Non-pigmented ciliary epithelial cell (primary cell): ENCODE results near the gene VIPR2.

ENCODE experiments used
- DNase-seq: peaks from one replicate; pipeline ENCODE4 v3.0.0-alpha.2; 2010; ENCODE audit warnings: low read depth

Gene VIPR2

DNA sequence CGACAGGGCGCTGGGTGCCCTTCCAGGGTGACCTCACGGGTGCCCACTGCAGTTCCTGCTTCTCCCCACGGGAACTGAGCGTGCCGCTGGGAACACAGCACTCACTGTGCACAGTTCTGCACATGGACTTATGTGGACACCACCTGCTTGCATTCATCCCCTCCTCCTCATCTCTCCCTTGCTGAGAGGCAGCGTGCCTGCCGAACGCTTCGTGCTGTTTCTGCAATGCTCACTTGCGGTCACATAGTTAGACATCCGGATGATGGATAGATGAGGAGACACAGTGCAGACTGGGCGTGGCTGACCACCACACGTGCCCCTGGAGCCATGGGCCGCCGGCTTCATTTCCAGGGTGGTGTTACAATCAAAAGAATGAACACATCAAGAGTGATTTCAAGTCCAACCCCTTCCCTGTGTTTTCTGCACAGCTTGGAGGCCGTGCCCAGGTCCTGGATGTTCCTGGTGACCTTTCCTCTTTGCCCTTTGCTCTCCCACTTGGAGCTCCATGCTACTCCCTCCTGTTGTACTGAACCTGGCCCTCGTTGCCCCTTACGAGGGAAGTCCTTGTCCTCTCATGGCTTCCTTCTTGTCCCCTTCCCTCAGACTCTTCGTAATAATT lies 119.4 kb downstream of the VIPR2 start:
- DNase-seq: no peak

DNA sequence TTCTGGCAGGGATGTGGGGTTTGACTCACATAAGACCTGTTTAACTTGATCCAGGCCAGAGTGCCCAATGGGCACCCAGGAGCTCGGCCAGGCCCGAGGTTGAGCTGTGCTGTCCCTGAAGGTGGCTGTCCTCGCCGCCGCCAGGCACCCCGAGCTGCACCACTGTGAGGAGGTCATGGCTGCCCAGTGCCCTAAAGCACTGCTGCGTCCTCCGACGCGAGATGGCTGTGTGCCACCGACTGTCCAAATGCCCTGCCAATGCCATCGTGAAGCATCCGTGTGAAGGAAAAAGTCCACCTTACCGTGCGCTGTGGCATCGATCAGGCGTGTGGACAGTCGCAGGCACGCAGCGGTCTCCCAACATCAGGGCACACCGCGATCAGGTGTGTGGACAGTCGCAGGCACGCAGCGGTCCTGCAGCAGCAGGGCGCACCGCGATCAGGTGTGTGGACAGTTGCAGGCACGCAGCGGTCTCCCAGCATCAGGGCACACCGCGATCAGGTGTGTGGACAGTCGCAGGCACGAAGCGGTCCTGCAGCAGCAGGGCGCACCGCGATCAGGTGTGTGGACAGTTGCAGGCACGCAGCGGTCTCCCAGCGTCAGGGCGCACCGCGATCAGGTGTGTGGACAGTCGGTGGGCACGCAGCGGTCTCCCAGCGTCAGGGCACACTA lies 120.3 kb downstream of the VIPR2 start:
- DNase-seq: no peak

DNA sequence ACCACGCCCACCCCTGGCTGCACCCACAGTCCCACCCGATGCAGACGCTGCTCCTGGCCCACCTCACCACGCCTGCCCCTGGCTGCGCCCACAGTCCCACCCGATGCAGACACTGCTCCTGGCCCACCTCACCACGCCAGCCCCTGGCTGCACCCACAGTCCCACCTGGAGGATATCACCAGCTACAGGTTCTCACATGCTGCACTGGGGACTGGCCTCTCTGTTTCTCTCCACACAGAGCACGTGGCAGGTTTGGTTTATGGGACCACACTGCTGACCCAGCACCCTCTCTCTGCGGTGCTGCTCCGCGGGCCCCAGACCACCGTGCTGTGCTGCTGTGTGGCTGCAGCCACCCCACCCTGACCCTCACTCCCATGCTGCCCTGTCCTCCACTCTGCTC lies 120.9 kb downstream of the VIPR2 start:
- no peak for DNase-seq

DNA sequence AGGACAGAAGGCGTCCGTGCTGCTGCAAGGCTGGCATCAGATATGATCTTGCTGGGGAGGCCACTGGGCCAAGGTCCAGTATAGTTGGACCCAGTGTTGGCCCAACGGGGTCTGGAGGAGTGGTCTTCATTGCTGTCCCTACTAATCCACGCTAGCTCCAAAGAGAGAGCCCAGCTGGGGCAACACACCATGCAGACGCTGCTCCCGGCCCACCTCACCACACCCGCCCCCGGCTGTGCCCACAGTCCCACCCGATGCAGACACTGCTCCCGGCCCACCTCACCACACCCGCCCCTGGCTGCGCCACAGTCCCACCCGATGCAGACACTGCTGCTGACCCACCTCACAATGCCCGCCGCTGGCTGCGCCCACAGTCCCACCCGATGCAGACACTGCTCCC lies 121.5 kb downstream of the VIPR2 start:
- no peak for DNase-seq

DNA sequence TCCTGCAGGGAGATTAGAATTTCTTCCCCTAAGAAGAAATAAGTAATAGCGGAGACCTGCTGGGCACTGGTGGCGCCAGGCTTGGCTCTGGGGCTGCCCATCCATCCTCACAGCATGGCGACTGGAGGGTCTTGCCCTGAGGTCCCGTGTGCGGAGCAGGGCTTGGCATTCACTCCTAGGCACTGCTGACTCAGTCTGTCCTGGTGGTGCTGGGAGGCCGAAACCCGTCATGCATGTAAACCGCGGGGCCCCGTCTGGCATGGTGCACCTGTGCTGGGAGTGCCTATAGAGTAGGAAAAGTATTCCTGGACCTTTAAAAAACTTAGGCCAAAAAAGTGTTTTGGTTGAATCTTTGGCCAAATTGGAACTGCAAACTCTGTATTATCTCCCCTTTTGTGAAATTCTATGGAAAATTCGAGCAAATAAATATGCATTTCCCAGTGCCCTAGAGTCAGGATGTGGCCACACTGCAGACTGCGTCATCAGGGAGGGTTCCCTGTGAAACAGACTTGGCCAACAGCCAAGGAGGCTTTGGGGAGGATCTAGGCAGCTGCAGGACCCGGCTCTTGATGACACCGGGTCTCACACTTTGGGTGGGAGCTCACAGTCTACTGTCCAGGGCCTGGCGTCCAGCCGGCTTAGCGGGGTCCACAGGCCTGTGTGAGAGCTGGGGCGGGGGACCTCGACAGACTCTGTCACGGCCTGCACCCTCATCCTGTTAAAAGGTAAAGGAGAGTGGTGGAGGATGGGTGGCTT lies 122.3 kb downstream of the VIPR2 start:
- DNase-seq: no peak

DNA sequence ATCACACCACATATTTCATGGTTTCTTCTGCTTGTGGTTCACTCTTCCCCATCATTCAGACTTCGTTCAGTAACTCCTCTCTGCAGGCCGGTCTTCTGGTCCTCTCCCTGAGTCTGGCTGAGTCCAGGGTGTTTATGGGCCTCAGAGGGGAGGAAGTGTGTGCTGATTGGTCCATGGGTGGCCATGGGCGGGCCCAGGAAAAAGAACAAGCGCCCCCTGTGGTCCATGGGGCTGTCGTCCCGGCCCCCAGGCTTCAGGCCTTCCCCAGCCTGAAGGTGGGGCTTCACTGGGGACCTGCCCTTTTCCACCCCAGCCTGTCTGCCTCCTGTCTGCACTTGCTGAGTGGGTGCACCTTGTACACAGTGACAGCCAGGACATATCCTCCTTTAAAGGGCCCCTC lies 123.7 kb downstream of the VIPR2 start:
- no peak for DNase-seq

DNA sequence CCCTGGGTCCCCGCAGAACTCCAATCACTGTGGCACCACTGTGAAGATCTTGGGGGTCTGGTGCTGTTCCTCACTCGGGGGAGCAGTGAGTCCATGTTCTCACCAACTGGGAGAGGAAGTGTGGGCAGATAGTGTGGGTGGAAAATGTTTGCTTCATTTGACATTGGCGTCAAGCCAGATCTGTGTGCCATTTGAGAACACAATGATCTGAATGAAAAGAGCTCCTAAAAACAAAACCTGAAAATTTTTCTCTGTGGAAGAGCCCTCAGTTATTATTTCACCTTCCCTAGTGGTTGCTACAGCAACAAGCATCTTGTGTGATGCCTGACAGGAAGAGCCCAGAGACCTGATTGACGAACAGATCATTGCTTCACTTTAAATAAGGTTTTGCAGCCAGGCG lies 125.6 kb downstream of the VIPR2 start:
- DNase-seq: no peak

DNA sequence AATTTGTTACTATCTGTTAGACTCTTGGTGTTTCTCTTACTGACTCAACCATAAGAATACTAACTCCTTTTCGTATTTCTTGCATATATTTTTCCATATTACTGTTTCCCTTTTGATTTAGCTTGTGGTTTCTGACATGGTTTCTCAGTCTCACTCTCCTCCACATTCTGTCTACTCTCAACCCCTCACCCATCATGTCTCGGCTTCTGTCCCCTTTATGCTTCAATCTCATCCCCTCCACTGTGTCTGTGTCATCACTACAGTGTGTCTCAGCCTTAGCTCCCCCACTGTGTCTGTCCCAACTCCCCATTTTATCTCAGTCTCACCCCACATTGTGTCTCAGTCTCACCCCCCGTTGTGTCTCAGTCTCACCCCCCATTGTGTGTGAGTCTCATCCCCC lies 126.9 kb downstream of the VIPR2 start:
- no peak for DNase-seq

DNA sequence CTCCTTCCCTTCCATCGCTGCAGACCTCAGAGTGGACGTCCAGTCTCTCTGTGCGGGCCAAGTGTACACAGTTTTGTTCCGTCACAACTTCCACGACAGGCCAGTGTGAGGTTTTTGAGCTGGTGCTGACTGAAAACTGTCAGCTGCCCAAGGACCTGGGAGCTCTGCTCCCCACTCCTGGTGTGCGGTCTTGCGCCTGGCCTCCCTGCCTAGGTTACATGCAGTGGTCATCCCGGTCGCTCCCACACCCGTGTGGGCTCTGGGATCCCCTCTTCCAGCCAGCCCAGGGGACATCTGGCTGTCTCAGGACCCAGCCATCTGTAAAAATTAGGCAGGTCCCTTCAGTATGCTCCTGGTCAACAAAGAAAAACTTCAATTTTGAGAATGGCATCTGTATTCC lies 127.5 kb downstream of the VIPR2 start:
- no peak for DNase-seq

DNA sequence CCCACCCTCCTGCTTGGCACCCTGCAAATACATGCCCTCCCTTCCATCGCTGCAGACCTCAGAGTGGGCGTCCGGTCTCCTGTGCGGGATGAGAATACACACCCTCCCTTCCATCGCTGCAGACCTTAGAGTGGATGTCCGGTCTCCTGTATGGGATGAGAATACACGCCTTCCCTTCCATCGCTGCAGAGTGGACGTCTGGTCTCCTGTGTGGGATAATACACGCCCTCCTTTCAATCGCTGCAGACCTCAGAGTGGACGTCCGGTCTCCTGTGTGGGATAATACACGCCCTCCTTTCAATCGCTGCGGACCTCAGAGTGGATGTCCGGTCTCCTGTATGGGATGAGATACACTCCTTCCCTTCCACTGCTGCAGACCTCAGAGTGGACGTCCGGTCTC lies 128.1 kb downstream of the VIPR2 start:
- DNase-seq: no peak

DNA sequence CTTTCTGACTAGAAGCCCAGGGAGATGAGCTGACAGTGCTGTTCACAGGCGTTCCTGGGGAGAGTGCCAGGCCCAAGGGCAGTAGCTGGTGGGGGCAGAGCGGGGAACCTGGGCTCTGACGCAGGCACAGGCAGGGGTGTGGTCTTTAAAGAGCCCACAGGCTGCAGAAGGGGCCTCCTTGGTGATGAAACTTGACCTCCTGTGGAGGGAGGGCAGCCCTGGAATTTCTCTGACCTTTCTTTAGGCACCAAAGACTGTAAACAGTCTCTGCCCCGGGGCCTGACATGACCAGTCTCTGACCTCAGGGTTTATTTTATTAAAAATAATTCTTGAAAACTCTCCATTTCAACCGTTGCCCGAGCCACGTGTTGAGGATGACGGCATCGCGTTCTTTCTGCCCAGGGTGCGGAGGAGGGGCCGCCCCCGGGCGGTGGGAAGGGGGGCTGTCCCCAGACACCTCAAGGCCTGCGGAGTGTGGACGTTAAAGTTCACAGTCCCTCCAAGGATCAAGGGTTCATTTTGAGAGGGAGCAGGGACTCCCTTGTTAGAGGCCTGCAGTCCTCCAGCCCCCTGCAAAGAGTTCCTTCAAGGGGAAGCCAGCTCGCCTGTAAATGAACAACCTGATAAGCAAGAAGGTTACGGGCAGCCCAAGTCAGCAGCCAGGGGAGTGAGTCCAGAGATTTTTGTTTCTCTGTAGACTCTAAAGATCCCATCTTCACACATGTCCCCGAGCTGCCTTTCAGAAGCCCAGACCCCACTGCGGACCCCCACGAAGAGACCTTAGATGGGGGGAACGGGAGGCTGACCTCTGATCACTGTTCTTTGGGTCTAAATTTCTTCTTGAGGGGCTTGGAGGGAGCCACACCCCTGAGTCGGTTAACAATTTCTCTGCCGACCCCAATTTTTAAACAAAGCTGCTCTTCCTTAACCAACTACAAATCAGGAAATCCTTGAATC lies 128.9 kb downstream of the VIPR2 start:
- DNase-seq: no peak

DNA sequence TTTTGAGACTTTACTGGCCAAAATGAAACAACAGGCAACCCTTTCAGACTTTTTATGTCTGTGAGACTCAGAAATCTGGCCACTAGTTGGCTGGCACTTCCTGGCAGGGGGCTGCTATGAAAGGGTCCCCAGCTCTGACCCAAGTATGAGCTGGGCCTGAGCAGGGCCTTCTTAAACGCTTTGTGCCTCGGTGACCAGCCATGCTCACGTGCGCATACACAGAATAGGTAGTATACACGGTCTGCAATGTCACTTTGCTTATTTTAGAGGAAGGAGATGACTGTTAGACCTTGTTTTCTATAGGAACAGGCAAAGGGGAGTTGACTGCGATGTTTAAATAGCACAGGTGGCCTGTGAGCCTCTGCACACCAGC lies 129.6 kb downstream of the VIPR2 start:
- DNase-seq: no peak

DNA sequence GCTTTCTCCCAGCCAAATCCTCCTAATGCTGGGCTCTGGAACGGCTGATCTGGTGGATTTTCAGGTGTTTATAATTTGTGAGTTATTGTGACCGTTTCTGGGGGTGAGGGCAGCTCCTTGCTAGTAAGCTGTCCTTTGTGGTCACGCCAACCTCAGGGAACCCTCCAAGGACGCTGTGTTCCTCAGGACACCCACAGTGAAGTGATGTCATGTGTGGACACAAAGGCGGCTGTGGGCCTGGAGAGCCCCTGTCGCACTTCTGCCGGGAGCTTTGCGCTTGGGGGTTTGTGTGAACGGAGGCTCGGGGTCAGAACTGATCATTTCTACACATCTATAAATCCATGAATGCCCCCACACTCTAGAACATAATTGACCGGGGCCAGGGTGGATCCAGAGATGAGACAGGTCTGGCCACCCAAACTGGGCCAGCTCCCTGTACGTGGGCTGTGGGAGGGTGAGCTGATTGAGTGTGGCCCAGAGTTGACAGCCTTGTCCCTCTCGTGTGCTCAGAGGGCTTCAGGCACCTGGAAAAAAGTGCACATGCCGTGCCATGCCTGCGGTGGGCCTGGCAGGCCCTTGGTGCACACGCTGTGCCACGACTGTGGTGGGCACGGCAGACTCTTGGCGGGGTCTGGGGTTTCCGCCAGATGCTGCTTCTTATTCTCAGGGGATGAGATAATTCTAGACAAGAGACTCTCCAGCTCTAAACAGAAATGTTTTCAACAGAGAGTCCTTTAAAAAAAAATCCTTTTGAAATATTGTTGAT lies 130.2 kb downstream of the VIPR2 start:
- no peak for DNase-seq

DNA sequence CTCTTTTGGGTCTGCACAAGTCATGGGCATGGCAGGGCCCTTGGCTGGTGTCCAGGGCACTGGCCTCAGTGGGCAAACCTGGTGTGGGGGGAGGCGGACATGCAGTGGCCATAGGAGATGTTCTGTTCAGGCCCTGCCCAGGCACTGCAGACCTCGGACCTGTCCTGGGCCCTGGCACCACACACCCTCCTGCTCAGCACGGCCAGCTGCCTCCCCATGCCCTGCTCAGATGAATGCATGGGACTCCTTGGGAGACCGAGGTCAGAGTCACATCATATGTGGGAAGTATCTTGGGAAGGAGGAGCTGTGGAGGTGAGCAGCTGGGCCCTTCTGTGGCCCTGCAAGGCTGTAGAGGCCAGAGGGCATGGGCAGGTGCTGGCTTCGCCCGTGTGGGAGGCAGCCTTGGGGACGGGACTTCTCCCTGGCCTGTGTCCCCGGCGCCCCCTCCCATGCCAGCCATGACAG lies 130.8 kb downstream of the VIPR2 start:
- no peak for DNase-seq

DNA sequence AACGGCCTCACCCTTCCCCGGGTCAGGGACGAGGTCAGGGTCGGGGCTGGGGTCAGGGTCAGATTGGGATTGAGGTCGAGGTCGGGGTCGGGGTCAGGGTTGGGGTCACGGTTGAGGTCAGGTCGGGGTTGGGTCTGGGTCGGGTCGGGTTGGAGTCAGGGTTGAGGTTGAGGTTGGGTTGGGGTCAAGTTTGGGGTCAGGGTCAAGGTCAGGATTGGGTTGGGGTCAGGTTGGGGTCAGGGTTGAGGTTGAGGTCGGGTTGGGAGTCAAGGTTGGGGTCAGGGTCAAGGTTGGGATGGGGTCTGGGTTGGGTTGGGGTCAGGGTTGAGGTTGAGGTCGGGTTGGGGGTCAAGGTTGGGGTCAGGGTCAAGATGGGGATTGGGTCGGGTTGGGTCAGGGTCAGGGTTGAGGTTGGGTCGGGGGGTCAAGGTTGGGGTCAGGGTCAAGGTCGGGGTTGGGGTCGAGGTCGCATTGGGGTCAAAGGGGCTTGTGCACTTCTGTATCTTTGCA lies 131.4 kb downstream of the VIPR2 start:
- DNase-seq: no peak

DNA sequence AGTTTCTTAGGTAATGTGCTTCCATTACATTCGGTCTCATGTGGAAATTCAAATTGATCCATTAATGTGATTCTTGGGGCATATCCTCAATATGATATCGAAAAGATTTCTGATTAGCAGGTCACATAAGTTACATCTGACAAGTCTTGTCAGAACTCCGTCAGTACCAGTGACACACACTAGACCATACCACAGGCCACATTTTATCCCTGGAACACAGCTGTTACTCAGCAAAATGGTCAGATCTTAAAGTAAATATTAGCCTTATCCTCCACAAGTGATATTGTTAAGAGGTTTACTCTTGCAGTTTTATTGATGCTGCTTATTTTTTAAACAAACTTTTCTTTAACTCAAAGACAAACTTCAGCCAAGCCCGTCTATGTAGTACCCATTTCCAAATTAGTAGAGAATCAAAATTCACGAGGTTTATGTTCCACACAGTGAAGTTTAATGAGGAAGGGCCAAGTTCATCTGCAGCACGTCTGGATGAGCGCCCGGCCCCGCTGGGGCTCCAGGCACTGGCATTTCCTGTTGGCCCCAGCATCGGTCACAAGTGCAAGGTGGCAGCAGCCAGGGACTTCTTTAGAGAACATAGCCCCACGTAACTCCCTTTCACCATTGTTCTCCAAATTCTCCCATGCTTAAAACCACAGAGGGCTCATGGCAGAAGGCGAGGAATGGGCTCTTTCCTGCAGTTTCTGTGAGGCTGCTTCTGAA lies 132.2 kb downstream of the VIPR2 start:
- no peak for DNase-seq

DNA sequence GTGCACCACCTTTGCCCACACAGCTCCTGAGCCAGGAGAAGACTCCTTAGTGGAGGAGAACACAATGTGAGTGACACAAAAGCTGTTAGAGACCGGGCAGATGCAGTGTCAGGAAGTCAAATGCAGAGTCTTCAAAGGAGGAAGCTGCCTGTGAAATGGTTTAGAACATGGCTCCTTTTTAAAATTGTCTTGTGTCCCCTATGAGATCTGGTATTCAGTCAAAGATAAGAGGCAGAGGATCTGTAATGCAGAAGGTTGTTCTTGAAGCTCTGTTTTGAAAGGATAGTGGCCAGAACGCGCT lies 133.0 kb downstream of the VIPR2 start:
- DNase-seq: no peak

DNA sequence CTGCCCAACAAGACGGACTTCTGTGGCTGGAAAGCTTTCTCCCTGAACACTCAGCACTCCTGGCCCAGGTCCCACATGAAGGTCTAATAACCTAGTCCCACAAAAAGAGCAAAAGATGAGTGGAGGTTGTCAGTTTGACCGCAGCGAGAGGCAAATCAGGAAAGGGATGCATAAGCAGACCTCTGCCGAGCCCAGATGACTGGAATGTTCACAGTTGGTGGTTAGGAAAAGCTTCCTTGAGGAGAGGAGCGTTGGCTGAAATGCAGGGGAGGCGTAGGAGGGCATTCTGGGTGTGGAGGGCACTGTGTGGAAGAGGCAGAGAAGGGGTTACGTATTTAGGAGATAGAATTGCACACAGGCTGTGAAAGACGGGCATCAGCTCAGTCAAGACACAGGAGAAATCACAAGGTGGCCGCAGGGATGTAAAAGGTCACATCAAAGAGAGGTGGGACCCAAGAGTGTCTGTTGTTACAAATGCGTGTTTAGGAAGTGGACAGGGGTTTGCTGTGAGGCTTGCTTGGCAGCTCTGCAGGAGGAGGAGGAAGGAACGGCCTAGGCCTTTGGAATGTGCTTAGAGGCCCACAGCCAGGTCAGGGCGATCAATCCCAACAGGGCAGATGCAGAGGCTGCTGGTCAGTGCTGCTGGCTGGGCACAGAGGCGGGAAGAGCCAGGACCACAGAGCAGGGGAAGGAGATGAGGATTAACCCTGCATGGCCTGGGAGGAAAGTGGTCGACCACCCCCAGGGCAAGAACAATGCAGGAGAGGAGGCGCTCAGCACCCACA lies 133.5 kb downstream of the VIPR2 start:
- DNase-seq: no peak

DNA sequence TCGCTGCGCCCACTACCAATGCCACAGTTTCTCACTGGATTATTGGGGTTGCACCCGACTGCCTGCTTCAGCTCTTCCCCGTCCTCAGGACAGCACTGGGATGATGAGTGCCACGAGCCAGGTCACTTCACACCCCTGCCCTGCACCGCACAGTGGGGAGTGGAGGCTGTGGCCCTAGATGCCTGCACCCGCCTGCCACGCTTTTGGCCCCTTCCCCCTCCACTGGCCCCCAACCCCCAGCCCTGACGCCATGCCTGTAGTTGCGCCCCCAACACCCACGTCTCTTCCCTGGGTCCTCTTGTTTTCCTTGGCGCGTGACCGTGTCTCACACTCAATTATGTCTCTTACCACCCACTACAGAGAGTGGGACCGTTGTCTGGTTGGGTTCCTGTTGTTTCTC lies 134.3 kb downstream of the VIPR2 start:
- DNase-seq: no peak

DNA sequence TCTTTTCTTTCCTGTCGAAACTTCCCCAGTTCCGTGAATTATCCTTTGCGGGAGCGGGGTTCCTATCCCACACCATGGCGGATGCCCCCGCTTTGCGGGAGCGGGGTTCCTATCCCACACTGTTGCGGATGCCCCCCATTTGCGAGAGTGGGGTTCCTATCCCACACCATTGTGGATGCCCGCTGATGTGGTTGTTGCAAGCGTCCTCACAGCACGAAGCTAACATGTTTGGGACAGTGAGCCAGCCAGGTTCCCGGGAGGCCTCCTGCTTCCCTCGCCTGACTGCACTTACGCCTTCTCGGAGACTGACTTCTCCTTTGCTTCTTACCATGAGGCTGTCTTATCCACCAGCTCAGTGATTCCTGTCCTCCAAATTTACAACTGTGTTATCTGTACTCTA lies 134.7 kb downstream of the VIPR2 start:
- DNase-seq: no peak
